NCI-H2081 treated with DMSO at 0.1 percent for 48 hours (cell line): ENCODE results near the gene TAF1.
"Not testable (repeated sequence)": the region's sequence is repeated elsewhere in the genome, so short reads cannot be mapped to it uniquely, and the experiment has no call there.

Source experiments
- DNase-seq: peaks from one replicate; lab custom pipeline; 2025; lab: John Stamatoyannopoulos, UW

Gene TAF1

DNA sequence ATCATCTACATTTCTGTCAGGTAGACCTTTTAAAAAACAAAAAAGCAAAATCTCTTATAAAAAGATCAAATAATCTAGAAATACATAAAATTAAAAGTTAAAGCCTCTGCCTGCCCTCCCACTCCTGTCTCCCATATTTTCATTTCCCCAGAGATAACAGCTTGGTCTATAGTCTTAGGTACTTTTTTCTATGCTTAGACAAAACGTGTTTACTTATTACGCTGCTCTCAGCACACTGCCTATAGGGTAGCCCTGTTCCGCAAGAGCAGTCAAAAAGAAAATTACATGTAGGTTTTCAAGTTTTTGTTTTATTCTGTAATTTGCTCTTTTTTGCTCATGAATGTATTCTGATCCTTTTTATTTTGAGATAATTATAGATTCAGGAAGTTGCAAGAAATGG lies 73.3 kb downstream of the TAF1 start:
- DNase-seq, result peak; percentile 3

DNA sequence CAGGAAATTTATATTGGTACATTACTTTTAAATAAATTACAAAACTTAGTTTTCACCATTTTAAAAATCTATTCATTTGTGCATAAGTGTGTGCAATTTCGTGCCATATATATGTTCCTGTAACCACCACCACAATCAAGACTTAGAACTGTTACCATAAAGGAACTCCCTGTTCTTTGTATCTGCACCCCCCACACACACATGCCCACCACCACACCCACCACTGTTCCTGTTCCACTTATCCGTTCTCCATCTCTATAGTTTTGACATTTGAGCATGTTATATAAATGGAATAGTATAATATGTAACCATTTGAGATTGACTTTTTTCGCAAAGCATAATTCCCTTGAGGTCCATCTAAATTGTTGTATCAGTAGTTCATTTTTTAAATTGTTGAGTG lies 73.7 kb downstream of the TAF1 start:
- DNase-seq, result no peak

DNA sequence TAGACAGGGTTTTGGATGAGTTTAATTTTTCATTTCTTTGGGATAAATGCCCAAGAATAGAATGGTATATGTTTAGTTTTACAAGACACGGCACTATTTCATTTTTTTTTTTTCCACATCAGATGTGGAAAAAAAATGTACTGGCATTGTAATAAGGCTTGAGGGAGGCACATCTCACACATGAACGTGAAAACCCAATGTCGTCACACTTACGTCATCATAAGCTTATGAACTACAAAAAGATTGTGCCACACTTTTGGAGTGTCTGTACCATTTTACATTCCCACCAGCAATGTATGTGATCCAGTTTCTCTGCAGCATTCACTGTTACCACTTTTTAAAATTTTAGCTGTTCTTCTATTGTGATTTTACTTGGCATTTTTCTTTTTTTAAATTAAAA lies 74.2 kb downstream of the TAF1 start:
- DNase-seq, result no peak

DNA sequence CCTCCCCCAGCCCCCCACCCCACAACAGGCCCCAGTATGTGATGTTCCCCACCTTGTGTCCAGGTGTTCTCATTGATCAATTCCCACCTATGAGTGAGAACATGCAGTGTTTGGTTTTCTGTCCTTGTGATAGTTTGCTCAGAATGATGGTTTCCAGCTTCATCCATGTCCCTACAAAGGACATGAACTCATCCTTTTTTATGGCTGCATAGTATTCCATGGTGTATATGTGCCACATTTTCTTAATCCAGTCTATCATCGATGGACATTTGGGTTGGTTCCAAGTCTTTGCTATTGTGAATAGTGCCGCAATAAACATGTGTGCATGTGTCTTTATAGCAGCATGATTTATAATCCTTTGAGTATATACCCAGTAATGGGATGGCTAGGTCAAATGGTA lies 75.7 kb downstream of the TAF1 start:
- not testable (repeated sequence) for DNase-seq

DNA sequence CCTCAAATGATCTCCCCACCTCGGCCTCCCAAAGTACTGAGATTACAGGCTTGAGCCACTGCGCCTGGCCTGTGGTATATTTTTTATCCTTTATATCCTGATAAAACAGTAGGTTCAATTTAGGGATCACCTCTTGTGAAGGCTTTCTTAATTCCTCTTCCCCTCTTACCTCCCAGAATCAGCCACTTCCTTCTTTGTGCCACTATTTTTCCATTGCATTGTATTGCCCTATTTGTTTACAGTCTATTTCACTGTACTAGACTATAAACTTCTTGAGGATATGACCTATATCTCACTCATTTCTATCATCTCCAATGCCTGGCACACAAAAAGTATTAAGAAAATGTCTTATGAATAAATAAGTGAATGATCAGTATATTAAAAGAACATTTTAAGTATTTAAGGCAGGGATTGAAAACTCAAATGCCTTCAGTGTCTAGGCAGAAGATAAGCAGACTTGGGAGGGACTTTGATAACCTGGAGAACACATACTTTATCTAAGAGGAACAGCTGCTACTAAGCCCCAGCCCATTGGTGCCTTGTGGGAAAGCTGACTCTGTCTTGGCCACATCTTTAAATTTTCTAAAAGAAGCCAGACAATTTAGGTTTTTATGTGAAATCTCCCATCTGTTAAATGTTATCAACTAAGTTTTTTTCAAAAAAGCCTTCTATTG lies 84.4 kb downstream of the TAF1 start:
- no peak for DNase-seq

DNA sequence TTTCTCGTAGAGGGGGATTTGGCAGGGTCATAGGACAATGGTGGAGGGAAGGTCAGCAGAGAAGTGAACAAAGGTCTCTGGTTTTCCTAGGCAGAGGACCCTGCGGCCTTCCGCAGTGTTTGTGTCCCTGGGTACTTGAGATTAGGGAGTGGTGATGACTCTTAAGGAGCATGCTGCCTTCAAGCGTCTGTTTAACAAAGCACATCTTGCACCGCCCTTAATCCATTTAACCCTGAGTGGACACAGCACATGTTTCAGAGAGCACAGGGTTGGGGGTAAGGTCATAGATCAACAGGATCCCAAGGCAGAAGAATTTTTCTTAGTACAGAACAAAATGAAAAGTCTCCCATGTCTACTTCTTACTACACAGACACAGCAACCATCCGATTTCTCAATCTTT lies 85.4 kb downstream of the TAF1 start:
- not testable (repeated sequence) for DNase-seq

DNA sequence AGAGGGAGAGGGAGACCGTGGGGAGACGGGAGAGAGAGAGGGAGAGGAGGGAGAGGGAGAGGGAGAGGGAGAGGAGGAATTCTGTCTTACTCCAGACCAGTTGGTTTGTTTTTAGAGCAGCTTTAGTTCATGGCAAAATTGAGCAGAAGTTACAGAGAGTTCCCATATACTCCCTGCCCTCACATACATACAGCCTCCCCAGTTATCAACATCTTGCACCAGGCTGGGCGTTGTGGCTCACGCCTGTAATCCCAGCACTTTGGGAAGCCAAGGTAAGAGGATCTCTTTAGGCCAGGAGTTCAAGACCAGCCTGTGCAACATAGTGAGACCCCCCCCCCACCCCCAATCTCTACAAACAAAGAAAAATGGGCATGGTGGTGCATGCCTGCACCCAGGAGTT lies 86.9 kb downstream of the TAF1 start:
- no peak for DNase-seq

DNA sequence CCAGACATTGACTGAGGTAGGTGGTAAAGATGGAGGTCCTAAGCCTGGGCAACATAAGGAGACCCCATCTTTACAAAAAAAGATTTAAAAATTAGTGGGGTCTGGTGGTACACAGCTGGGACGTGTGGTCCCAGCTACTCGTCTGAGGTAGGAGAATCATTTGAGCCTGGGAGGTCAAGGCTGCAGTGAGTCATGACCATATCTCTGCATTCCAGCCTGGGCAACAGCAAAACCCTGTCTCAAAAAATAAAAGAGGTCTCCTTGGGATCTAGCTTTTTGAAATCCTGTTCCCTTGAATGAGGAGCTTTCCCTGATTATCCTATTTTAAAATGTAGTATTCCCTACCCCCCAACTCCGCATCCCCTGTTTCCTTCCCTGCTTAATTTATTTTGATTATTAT lies 88.1 kb downstream of the TAF1 start:
- no peak for DNase-seq

DNA sequence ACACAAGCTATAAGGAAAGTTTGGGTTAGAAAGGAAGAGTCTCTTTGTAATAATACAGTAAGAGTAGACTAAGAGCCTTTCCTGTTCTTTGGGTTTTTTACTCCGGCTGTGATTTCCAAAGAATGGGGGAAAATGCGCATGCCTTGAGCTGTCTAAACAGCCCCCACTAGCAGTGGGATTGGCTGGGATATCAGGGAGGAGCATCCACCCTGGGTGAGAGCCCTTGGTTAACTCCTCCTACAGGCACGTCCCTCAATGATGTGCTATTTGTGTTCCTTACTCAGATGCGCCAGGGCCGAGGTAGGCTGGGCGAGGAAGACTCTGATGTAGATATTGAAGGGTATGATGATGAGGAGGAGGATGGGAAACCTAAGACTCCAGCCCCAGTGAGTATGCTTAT lies 92.7 kb downstream of the TAF1 start:
- no peak for DNase-seq

DNA sequence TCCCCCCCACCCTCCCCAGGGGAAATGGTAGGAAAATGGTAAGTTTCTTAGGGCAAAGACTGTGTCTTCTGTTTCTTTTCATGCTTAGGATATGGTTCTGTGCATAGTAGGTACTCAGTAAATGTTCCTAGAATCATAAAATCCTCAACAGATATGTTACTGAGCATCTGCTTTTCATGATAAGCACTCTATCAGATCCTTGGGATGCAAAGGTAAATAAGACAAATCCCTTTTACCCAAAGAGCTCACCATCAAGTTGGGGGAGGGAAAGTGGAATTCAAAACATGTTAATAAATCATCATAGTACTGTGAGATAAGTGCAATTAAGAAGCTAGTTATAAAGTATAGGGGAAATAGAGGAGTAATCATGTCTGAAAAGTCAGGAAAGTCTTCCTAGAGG lies 98.8 kb downstream of the TAF1 start:
- DNase-seq, result no peak

DNA sequence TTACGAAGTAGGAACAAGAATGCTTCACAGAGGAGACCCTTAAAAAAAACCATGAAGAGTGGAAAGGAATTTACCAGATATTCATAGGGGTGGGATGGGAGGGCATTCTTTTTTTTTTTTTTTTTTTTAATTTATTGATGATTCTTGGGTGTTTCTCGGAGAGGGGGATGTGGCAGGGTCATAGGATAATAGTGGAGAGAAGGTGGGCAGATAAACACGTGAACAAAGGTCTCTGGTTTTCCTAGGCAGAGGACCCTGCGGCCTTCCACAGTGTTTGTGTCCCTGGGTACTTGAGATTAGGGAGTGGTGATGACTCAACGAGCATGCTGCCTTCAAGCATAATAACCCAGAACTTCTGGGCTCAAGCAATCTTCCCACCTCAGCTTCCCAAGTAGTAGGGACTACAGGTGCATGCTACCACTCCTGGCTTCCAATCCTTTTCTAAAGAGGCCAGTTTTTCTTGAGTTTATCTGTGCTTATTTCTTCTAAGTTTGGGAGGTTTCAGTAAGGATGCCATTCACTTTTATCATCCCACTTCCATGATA lies 100.9 kb downstream of the TAF1 start:
- DNase-seq, result no peak

DNA sequence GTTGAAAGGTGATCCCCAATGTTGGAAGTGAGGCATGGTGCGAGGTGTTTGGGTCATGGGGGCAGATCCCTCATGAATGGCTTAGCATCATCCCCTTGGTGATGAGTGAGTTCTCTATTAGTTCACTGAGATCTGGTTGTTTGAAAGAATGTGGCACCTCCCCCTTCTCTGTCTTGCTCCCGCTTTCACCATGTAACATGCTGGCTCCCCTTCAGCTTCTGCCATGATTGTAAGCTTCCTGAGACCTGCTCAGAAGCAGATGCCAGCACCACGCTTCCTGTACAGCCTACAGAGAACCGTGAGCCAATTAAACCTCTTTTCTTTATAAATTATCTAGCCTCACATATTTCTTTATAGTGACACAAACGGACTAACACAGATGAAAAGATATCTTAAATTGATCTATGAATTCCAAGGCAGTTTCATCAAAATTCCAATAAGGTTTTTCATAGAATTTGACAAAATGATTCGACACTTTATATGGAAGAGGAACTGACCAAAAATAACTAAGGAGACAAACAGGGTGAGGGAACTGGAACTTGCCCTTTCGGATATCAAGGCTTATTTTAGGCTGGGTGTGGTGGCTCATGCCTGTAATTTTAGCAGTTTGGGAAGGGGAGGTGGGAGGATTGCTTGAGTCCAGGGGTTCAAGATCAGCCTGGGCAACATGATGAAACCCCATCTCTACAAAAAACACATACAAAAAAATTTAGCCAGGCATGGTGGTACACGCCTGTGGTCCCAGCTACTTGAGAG lies 109.8 kb downstream of the TAF1 start:
- DNase-seq, result no peak

DNA sequence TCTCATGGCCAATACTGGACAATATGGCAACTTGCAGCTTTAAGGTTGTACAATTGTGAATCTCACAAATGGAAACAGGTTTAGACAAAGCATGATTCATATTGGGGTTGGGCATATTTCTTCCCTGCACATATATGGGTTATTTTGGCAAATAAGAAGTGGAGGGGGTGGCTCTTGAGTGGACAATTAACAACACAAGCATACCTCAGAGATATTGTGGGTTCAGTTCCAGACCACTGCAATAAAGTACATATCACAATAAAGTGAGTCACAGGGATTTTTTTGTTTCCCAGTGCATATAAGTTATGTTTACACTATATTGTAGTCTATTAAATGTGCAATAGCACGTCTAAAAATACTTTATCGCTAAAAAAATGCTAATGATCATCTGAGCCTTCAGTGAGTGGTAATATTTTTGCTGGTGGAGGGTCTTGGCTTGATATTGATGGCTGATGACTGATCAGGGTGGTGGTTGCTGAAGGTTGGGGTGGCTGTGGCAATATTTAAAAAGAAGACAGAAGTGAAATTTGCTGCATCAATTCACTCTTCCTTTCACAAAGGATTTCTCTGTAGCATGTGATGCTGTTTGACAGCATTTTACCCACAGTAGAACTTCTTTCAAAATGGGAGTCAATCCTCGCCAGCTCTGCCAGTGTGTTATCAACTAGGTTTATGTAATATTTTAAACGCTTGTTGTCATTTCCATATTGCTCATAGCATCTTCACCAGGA lies 116.2 kb downstream of the TAF1 start:
- DNase-seq, result no peak

DNA sequence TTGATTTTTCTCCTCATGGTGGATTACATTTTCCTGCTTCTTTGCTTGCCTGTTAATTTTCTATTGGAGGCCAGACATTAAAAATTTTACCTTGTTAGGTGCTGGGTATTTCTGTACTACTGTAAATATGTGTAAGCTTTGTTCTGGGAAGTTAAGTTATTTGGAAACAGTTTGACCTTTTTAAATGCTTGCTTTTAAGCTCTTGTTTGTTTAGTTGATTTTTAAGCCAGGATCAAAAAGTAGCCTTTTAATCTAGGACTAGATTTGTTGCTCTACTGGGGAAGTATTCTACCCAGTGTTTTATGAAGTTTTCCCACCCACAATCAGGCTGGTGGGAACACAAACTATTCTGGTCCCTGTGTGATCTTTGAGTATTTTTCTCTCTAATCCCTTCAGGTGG lies 121.7 kb downstream of the TAF1 start:
- no peak for DNase-seq

DNA sequence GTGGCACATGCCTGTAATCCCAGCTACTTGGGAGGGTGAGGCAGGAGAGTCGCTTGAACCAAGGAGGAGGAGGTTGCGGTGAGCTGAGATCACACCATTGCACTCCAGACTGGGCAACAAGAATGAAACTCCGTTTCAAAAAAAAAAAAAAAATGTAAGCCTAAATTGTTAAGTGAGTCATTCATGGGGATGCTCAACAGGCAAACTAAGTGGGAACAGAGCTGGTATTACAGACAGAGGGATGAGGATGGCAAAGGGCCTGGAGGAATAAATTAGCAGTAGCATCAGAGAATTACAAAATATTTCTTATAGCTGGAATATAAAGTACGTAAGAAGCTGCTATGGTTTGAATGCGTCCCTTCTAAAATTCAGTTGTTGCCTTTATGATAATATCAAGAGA lies 123.4 kb downstream of the TAF1 start:
- no peak for DNase-seq

DNA sequence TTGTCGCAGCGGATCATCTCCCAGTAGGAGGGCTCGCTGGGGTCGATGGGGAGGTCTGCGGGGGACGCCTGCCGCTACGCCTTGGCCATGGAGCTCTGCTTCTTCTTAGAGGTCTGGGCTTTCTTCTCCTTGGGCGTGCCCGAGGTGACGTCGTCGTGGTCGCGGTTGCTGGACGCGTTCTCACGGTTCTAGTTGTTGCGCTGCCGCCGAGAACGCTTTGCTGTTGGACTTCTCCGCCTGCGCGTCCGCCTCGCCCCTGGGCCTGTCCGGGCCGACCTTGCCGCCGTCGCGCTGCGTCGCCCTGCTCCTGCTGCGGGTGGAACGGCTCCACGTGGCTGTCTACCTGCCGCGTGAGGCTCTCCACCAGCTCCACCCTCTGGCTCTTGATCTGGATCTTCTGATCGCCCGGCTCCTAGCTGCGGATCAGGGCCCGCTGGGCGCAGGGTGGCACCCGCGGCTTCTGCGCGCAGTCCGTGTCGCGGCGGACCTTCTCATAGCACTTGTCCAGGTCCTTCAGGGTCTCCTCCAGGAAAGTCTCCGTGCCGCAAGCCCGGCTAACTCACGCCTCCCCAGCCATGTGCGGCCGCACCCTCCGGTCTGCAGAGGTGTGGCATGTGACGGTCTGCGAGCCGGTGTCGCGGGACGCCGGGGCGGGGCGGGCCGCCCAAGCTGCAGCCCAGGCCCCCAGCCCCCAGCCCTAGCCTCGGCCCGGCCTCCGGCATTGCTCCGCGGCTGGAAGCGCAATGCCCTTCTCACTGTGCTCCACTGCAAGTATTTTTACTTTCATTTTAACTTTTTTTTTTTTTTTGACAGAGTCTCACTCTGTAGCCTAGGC lies 126.3 kb downstream of the TAF1 start:
- no peak for DNase-seq

DNA sequence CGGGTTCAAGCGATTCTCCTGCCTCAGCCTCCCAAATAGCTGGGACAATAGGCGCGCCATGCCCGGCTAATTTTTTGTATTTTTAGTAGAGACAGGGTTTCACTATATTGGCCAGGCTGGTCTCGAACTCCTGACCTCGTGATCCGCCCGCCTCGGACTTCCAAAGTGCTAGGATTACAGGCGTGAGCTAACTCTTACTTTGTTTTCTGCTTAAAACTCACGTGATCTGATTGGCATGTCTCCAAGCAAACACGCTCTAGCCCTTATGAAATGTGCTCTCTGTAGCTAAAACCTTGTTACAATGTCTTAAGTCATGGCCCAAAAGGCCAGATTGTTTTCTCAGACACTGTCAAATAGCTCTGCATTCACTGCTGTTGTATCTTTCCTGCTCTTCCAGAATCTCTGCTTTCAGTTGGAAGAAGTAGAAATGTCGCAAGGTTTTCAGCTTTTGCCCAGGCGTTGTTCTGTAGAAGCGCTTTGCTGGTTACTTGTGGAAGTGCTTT lies 127.0 kb downstream of the TAF1 start:
- no peak for DNase-seq

DNA sequence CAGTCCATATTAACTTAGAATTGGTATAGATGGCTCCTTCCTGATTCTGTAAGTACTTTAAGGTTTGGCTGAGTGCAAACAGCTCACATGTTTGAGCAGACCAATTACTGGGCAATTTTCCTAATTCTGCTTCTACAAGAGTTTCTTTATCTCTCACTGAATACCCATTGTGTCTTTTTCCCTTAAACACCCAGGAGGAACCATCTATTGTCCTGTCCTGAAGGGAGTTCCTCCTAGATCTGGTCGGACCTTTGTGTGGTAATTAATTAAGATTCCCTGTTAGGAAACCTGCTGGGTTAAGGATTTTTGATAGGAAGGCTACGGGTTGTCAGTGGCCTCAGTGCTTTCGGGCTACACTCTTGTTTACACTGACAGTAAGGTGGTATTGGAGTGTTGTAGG lies 129.8 kb downstream of the TAF1 start:
- not testable (repeated sequence) for DNase-seq

DNA sequence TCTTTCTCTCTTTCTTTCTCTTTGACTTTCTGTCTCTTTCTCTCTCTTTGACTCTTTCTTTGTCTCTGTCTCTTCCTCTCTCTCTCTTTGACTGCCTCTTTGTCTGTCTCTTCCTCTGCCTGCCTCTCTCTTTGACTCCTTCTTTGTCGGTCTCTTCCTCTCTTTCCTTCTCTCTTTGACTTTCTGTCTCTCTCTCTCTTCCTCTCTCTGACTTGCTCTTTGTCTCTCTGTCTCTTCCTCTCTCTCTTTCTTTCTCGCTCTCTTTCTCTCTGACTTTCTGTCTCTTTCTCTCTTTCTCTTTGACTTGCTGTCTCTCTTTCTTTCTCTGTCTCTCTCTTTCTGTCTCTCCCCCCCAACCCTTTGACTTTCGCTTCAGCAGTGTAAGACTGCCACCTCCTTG lies 130.3 kb downstream of the TAF1 start:
- DNase-seq, result no peak

DNA sequence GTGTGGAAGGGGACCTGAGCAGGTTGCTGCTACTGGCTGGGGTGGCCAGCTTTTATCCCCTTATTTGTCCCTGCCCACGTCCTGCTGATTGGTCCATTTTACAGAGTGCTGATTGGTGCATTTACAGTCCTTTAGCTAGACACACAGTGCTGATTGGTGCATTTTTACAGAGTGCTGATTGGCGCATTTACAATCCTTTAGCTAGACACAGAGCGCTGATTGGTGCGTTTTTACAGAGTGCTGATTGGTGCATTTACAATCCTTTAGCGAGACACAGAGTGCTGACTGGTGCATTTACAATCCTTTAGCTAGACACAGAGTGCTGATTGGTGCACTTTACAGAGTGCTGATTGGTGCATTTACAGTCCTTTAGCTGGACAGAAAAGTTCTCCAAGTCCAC lies 135.9 kb downstream of the TAF1 start:
- not testable (repeated sequence) for DNase-seq

DNA sequence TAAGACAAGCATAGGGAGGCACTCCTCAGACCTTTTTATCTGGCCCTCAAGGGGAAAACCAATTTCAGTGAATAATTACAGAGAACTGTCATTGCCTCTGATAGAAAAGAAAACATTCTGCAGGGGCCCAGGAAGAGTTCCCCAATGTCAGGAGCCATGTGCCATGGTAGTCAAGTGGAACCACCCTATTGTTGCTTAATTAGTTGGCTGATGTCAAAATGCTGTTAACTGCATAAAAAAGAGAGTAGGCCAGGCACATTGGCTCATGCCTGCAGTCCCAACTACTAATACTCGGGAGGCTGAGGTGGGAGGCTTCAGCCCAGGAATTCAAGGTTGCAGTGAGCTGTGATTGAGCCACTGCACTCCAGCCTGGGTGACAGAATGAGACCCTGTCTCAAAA lies 138.2 kb downstream of the TAF1 start:
- no peak for DNase-seq

DNA sequence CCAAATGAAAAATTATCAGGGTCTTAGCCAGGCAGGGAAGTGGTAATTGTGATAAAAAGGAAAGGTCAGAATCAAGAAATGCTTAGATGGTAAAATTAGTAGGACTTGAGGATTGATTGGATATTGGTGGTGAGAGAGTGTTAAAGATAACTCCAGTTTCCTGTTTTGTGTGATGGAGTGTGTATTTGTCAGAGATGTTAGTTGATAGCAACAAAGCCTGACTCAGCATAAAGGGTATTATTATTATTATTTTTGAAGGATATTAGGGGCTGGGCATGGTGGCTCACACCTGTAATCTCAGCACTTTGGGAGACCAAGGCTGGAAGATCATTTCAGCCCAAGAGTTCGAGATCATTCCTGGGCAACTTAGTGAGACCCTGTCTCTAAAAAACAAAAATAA lies 143.1 kb downstream of the TAF1 start:
- DNase-seq, result no peak
